C1 segment of cervical spinal cord (tissue), 14 donors: ENCODE data around the gene FBXW11.

Experiments
- DNase-seq, 14 donors: peaks; one replicate each; lab custom pipeline; 2025; lab: John Stamatoyannopoulos, UW

Gene FBXW11

DNA sequence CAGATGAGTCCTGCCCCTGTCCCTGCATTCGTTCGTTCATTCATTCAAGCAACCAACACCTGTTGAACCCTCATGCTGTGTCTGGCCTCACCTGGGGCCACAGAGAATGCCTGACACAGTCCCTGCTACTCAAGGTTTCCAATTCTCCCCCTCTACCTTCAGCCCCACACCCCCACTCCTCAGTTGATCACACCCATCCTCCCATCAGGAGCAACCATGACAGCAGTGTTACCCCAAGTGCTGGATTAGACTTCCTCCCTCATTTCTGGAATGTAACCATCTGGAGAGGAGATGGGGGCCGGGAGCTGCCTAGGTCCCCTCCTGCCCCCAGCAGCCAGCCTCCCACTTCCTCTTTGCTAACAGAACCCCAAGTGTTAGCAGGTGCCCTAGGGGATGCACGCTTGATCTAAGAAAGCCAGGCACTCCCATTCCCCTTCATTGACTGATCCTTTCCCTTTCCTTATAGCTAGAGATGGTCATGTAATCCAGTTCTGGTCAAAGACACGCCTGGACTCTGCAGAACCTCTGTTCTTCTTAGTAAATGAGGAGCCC, 163.6 kb downstream of the FBXW11 start:
- no peak for DNase-seq

- no peak for DNase-seq
Observed at GRCh38 chr5:171841984-171842776, 164.3 kb downstream of the FBXW11 start.

- no peak for DNase-seq
Observed at GRCh38 chr5:171840711-171841522, 165.5 kb downstream of the FBXW11 start.

- DNase-seq: no peak
Observed at GRCh38 chr5:171840066-171840465, 166.4 kb downstream of the FBXW11 start.

DNA sequence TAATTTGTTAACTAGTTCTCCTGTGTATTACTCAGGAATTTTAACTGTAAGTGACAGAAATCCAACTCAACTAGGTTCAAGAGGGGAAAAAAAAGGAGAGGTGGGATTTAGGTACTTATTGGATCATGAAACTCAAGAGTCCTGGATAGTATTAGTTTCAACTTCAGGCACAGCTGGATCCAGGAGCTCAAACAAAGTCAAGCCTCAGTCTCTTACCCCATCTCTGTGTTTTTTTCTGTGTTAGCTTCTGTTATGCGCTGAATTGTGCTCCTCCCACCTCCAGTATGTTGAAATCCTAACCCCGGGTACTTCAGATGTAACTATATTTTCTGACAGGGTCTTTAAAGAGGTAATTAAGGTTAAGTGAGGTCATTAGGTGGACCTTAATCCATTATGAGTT, 167.3 kb downstream of the FBXW11 start:
- DNase-seq: no peak

GRCh38 chr5:171838066-171838465, 168.4 kb downstream of the FBXW11 start:
- no peak for DNase-seq

GRCh38 chr5:171837522-171837921, 168.9 kb downstream of the FBXW11 start:
- DNase-seq: no peak

- no peak for DNase-seq
Observed at GRCh38 chr5:171835066-171835465, 171.4 kb downstream of the FBXW11 start.

DNA sequence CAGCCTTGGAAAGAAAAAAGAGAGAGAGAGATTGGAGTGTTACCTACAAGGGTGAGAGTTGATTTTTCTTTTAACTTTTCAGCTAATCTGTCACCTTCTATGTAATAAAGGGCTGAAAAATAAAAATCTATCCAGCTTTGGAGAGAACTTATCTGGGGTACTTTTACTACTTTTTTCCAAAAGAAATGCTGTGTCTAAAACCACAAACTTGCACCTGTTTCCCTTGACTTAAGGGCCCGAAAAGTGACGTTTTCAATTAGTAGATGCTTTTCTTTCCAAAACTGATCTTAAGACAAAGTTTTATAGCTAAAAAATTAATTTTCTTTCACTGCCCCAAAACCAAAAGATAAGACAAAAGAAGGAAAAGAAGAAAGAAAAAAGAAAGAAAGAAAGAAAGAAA, 172.0 kb downstream of the FBXW11 start:
- no peak for DNase-seq

- DNase-seq: no peak
Observed at GRCh38 chr5:171832775-171833174, 173.7 kb downstream of the FBXW11 start.

GRCh38 chr5:171830686-171831085, 175.8 kb downstream of the FBXW11 start:
- no peak for DNase-seq

DNA sequence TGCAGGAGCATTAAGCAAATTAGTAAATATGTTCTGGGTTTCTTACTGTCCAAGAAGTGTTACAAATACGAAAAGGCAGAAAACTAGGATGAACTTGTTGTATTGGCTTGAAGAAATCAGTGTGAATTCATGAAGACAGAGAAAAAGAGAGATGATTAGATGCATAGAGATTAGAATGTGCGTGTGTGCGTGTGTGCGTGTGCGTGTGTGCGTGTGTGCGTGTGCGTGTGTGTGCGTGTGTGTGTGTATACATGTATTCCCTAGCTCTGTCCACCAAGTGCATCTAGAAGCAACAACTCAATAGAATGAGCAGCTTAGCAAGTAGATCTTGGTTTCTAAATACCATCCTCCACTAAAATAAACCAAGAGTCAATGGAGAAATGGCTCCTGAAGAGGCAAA, 179.3 kb downstream of the FBXW11 start:
- DNase-seq: no peak

DNA sequence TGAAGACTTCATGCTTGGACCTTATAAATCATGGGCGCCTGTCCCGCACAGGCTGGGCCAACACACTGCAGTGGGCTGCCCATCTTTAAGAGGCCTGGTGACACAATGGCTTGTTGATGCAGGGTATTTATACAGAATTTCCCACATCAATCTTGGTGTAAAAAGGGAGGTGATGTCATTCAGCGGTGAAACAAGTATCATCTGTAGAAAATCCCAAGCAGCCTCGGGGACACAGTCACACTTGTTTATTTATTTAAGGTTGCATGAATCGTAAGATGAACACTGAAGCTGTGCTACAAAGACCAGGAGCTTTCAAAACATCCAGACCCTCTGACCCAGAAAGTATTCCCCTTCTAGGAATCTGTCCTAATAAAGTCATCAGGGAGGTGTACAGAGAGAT, 180.3 kb downstream of the FBXW11 start:
- DNase-seq: no peak

- DNase-seq: no peak
Observed at GRCh38 chr5:171825051-171825450, 181.4 kb downstream of the FBXW11 start.

- DNase-seq: no peak
Observed at GRCh38 chr5:171823269-171823668, 183.2 kb downstream of the FBXW11 start.

DNA sequence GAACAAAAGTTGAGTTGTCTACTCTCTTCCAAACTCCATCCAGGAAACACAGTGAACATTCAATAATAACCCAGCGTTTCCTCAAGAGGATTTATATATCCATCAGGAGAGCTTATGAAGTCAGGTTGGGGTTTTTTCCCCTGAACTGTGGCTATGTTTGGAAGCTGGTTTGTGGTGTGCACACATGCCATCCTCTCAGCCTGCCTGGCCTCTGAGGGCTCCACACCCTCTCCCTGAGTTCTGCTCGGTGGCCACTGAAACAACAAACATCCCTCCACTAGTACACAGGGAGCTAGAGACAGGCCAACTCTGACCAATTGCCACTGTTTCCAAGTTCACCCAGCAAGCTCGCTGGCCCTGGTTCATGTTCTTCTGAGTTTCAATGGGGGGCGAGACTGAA, 185.2 kb downstream of the FBXW11 start:
- DNase-seq: no peak

DNA sequence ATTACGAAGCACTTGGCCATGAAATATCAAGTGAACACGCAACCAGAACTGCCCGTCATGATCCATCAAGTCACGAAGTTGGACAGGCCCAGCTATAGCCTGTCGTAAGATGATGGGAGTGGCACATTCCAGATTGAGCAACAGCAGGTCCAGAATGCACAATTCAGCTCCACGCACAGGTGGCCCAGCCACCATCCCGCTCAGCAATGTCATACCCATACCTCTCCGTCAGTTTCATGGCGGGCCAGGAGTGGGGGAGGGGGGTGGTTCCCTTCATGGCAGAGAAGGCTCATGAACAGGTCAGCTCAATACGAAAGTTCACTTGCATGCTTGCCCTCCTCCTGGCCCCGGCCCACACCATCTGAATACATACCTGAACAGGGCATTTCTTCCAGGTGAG, 185.9 kb downstream of the FBXW11 start:
- DNase-seq: no peak

GRCh38 chr5:171816666-171817065, 189.8 kb downstream of the FBXW11 start:
- DNase-seq: no peak

DNA sequence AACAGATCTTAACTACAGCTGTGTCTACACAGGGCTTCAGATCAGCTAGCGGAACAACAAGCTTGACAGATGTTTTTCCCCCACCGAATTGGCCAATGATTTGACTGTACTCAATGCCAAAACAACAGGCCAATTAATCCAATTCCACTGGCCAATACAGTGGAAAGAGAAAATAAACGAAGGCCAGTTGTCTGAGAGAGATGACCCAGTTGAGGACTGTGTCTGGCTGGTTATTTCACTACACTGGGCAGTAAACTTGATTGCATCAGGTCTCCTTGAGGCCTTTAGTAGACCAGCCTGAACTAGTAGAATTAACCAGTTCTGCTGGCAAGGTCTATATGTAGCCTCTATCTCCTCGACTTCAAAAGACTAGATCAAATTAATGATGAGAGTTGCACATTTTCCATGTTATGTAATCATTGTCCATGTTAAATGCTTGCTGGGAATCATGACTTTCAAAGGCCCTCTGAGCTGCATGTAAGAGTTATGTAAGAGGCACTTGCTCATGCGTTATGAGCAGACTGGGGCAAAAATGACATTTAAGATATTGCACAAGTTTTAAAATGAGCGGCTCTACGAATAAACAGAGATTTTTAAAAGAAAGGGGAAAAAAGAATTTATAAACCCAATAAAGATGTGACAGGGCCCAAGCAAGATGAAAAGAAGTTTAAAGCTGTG, 192.5 kb downstream of the FBXW11 start:
- no peak for DNase-seq

DNA sequence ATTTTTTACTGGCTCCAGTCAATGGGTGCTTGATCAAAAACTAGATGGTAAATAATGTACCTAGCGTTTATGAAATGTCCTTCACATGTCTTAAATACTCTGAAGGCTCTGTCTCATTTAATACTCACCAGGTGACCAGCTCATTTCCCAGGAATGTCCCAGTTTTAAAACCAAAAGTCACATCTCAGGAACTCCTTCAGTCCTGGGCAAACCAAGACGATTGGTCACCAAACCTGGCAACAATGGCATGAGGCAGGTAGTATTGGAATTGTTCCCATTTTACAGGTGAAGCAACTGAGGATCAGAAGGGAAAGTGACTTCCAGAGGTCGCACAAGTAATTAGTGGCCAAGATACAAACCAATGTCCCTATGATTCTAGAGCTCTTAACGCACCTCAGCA, 193.2 kb downstream of the FBXW11 start:
- no peak for DNase-seq
